ENCODE data around the gene FBXW11.
"Not testable (repeated sequence)": the region's sequence is repeated elsewhere in the genome, so short reads cannot be mapped to it uniquely, and the experiment has no call there.

Gene FBXW11

DNA sequence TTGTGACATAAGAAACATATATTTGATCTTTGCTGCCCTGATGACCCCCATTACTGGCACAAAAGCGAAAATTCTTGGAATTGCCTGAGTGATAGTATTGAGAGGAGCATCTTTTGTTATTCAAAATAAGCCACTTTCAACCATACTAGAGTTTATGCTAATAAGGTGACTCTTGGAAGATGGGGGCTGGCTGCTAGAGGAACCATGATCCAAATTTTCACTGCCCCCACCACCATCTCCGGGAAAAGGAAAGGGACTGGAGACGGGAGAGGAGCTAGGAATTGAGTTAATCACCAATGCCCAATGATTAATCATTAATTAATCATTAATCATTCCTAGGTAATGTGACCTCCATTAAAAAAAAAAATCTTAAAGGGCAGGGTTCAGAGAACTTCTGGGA lies 25.6 kb downstream of the FBXW11 start:
- no peak for DNase-seq

DNA sequence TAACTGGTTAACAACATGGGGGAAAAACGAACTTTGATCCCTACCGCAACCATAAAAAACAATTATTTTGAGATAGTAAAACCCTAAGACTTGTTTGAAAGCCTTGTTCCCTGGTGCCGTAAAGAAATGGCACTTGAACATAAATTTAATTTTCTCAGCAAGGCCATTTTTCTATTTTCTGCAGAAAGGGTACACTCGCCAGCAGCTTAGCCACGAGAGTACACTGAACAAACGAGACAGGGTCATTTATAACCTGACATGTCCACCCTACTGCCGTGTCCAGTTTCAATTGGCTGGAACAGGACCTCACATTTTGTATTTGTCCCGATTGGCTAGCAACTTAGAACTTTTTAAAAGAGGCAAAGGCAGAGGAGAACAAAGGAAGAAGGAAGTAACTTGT lies 26.8 kb downstream of the FBXW11 start:
- DNase-seq, result no peak

DNA sequence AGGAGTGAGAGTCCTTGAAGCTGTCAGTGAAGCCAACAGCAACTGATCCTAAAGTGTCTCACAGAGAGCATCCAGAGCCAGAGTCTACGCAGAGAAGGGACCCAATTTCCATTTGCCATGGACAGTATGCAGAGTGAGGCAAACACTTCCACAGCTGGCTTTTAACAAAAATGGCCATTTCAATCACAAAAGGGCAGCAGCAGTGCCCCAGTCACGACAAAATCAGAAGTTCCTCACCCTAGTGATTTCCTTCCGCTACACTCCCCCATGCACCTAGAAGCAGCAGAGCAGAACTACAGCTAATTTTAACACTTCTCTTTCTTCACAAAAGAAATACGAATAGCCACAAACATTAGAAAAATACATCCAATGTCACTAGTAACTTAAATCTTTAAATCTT lies 27.9 kb downstream of the FBXW11 start:
- no peak for DNase-seq

DNA sequence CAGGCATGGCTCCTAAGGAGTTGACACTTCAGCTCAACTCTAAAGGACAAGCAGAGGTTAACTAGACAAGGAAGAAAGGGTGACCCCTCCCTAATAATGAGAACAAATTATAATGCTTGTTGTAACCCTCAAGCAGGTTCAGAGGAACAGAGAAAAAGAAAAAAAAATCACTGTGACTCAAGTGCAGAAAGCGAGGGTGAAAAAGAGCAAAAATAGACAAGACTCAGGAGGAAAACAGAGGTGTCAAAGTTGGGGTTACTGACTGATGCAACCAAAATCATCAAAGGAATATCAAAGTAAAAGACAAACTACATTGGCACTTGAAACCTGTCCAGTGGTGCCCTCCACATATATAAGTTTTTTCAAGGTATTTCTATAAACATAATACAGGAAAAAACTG lies 28.4 kb downstream of the FBXW11 start:
- DNase-seq, result no peak

DNA sequence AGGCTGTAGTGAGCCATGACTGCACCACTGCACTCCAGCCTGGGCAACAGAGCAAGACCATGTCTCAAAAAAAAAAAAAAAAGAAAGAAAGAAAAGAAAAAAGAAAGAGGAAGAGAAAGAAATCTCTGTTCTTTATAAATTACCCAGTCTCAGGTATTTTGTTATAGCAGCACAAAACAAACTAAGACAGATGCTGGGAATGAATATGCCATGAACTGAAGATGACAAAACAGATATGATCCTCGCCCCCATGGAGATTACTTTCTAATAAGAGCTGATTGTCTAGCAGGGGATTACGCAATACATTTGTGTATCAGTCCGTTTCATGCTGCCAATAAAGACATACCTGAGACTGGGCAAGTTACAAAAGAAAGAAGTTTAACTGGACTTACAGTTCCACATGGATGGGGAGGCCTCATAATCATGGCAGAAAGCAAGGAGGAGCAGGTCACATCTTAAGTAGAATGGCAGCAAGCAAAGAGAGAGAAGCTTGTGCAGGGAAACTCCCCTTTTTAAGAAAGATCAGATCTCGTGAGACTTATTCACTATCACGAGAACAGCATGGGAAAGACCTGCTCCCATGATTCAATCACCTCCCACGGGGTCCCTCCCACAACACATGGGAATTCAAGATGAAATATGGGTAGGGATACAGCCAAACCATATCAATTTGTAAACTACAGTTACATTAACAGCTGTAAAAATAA lies 29.0 kb downstream of the FBXW11 start:
- not testable (repeated sequence) for DNase-seq

DNA sequence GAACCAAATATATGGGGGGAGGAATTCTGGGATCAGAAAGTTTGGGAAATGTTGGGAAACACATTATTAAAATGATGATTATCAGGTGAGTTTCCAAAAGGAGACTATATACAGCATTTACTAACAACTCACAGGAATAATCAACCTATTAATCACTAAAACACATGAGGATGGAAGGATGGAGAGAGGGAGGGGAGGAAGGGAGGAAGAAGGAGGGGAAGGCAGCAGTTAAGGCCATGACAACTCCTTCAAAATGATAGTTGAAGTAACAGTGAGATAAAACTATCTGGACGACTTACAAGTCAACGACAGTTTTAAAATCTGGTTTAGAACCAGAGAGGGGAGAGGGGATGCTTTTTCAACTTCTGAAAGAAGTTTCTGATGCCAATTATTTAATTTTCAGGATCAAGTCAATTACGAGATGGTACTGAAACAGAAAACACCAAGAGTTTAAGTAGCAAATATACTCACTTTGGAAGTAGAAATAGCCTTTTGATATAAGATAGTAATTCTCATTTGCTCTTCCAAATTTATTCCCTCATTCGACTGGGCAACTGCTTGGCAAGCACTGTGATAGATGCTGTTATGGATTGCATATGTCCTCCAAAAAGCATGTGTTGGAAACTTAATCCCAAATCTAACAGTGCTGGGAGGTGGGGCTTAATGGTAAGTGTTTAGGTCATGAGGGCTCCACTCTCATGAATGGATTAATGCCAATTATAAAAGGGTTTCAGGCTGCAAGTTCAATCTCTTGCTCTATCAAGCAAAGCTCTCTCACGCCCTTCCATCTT lies 30.4 kb downstream of the FBXW11 start:
- no peak for DNase-seq

DNA sequence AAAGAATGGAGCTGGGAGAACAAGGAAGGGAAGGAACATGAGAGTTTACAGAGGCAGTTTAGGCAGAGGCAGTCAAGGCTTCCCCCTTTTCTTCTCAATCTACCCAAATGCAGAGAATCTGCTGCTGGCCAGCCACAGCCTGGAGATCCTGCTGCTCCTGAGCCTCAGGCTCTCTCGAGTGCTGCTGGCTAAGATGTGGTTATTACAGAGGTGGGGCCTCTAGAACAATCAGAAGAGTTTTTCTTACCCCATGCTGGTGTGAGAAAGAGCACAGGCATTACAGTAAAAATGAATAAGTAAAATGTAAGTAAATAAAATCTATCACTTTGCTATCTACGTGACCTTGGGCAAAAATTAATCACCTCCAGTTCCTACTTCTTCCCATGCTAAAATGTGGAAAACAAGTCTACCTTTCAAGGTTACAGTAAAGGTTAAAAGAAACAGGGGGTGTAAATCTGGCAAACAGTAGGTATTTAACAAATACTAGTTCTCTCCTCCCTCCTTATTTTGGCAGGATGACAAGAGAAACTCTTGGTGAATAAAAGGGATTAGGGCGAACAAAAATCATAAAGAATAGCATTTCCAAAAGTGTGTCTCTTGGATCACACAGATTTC lies 31.1 kb downstream of the FBXW11 start:
- DNase-seq, result no peak

DNA sequence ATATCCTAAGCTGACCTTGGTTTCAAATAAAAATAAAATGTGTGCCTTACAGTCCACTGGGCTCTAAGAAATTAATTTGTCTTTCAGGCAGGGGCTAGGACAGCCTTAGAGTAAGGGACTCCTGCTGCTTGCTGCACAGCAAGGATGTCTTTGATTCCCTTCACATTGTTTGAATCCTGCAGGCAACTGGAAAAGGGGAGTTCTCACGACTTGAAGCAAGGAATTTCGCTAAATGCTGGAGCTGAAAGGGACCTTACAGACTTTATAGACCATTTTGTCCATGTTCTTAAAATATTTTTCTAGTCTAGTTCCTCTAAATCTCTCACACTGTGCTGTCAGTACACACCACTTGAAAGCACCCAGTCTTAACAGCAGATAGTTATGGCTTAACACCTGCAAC lies 35.6 kb downstream of the FBXW11 start:
- DNase-seq, result no peak

DNA sequence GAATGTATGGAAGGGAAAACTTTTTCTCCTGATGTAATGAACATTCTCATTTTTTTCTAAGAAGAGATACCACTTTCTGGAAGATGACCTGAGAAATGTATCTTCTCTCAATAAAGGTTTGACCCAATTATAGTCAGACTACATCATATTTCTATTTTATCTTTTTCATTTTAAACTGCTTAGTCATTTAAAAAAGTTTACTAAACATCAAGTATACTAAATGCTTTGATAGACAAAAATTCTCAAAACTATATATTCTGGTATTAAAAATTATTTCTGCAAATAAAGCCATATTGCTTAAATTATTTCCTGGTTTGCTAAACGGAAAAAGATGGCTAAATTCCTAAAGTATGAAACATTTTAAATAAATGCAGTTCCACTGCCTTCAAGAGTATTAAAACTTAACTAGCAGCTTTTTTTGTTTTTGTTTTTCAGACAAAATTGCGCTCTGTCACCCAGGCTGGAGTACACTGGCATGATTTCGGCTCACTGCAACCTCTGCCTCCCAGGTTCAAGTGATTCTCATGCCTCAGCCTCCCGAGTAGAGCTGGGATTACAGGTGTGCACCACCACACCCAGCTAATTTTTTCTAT lies 37.1 kb downstream of the FBXW11 start:
- no peak for DNase-seq

DNA sequence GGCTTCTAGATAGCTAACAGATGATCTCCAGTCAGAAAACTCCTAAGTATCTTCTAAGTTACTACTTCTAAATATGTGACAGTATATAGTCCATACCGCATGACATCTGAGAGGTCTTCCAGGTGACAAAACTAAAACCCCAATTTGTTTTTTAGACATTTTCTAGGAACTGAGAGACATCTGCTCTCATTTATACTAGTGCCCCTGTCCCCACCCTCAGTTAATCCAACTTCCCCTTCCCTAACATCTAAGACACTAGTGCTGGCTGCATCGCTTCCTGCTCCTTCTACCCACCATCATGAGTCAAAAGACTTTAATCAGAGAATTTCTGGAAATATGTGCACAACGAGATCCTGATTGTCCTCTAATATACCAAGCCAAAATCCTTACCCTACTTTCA lies 37.9 kb downstream of the FBXW11 start:
- DNase-seq, result no peak

DNA sequence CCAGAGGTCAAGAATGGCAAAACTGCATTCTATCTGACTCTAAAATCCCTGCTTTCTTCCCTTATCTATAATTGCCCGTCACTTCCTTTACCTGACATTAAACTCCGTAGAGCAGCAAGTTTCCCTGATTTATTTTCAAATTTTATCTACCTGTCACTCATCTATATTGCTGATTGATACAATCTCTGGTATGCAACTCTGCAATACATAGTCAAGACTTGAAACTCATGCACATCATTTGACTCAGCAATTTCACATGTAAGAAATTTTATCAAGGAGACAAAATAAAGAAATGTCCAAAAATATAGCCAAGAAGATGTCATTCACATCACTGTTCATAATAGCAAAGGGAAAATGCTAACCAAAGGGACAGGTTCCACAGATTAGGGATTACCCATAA lies 39.5 kb downstream of the FBXW11 start:
- DNase-seq, result no peak

DNA sequence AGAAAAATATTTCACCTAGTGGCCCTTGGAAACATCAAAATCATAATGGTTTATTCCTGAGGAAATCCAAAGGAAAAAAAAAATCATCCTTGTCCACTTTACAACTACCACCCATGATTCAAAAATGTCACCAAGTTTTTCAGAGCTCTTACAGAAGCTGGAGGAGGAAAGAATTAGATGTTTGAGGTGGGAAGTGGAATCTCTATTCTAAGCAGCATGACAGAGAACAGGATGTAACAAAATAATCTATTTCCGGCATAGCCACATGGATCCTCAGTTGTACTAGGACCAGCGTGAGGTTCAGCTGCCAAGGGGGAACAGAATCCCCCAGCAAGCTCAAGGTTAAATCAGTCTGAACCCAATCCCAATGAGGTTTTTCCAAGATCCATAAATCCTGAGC lies 40.2 kb downstream of the FBXW11 start:
- DNase-seq, result no peak

DNA sequence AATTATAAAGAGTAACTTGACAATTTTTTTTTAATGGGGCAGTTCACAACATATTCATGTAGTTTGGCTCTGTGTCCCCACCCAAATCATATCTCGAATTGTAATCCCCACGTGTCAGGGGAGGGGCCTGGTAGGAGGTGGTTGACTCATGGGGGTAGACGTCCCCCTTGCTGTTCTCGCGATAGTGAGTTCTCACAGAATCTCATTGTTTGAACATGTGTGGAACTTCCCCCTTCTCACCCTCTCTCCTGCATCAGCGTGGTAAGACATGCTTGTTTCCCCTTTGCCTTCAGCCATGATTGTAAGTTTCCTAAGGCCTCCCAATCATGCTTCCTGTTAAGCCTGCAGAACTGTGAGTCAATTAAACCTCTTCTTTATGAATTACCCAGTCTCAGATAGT lies 40.7 kb downstream of the FBXW11 start:
- peak; percentile 15 to 36 for DNase-seq

DNA sequence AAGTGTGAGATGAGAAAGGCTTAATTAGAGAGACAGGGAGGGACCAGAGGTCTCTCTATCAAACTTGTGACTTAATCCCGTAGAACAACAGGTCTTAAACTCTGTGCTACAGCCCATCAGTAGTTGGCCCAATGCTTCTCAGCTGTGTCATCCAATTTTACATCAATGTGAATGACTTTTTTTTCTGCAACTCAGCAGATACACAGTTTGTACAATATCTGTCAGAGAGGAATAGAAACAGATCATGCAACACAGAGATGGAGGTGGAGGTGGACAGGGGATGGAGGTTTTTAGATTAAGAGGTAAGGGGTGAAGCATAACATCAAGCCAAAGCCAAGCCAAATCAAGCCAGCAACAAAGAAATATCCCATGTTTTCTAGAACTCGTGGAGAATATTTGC lies 43.0 kb downstream of the FBXW11 start:
- no peak for DNase-seq

DNA sequence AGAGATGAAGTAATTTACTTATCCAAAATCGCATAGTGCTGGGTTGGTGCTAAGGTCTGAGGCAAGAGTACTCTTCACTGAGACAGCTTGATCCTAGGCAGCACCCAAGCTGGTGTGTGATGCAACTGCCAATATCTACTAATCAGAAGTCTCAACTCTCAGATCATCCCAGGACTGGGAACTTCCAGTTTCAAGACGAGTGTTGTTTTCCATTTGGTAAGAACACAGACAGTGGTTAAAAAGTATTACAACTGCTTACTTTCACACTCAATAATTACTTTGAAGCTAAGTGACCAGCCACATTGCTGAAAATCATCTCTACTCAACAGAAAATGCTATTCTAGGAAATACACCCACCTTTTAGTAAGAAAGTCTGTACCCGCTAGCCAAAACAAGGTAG lies 45.3 kb downstream of the FBXW11 start:
- DNase-seq, result peak in 1 of 2 donors; percentile 21

DNA sequence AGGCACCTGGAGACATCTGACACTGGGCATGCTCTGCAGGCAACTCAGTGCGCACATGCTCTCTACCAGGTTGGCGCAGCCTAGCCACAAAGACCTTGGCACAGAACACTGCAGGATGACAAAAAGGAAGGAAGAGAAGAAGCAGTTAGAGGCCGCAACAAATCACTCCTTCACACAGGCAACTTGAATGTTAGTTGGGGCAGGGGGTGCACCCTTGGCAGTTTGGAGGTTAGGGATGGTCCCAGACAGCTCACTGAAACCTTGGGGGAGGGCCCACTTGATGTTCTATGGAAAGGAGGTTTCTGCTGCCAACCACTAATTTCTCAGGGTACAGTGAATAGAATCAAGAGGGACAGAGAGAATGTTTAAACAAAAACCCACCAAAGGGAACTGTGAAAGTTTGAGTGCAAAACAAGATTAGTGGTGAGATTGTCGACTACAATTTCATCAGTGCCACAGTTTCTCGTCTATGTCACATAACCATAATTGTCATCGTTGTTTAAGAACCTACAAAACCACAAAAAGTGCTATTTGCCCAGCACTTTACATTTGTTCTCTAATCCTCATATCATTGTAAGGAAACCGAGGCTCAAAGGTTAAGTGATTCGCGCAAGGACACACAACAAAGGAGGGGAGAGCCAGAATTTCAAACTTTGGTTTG lies 48.7 kb downstream of the FBXW11 start:
- DNase-seq, result no peak

DNA sequence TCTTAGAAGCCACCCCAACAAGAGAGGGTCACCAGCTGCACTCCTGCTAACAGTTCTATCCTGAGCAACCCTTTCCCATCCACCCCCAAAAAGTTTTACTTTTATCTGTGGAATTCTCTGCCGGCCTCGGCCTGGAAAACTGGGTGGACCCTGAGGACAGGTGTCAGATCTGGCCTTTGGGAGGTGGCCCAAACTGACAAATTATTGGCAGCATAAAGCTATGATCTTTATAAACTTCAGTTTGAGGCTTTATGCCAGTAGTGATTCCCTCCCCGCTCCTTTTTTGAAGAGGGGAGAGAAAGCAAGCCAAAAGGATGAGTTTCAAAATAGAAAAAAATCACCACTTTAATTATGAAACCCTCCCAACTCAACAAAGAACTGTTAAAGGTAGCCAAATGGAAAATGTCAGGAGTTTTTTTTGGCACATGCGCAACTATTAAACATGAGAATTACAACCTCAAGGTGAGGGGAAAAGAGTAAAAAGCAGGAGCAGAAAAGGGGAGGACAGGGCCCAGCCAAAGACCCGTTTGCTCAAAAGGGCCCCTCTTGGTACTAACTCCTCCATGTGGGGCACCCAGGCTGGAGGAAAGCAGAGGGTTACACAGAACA lies 49.4 kb downstream of the FBXW11 start:
- no peak for DNase-seq

DNA sequence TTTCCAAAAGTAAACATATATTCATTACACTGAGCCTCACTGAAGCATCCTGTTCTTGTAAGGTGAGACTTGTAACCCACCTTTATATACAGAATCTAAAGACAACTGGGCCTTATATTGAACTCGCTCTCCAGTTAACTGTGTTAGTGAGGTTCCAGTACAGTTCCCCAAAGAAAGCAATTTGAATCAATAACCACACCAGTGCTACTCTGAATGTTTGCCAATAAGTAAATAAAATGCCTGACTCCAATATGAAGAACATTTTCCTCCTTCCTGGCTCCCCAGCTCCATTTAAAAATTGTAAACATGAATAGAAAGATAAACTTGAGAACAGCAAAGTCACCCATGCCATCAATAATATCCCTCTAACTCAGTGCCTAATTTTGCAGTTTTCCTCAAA lies 50.1 kb downstream of the FBXW11 start:
- DNase-seq, result no peak

DNA sequence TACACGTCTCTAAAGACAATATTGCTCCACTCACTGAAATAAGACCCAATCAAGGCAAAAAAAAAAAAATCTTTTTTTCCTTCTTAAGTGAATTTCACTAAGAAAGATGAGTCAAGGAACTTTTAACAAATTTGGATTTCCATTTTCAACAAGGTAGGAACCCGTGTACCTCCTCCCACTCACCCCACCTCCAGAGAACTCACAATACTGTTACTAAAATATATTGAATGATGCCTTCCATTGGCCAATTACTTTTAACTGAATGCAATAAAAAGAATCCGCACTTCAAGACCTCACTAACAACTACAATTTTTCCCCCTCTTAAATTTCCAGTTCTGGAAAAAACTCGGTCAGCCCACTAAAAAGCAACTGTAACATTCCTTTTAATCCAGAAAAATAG lies 50.7 kb downstream of the FBXW11 start:
- DNase-seq, result no peak

DNA sequence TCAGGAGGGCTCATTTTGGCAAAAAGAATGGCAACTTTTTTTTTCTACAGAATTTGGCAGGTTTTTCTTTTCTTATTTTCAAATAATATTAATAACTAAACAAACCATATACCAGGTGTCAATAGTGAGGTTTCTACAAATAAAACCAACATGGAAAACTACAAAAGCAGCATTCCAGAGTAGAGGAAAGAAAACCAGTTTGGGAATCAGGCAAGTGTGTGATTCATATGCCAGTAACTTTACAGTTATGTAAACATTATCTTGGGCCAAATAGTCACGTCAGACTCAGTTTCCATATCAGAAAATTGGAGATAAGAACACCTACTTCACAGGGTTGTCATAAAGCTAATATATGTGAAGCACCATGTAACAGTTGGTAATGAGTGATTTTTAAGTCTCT lies 51.7 kb downstream of the FBXW11 start:
- DNase-seq, result no peak

DNA sequence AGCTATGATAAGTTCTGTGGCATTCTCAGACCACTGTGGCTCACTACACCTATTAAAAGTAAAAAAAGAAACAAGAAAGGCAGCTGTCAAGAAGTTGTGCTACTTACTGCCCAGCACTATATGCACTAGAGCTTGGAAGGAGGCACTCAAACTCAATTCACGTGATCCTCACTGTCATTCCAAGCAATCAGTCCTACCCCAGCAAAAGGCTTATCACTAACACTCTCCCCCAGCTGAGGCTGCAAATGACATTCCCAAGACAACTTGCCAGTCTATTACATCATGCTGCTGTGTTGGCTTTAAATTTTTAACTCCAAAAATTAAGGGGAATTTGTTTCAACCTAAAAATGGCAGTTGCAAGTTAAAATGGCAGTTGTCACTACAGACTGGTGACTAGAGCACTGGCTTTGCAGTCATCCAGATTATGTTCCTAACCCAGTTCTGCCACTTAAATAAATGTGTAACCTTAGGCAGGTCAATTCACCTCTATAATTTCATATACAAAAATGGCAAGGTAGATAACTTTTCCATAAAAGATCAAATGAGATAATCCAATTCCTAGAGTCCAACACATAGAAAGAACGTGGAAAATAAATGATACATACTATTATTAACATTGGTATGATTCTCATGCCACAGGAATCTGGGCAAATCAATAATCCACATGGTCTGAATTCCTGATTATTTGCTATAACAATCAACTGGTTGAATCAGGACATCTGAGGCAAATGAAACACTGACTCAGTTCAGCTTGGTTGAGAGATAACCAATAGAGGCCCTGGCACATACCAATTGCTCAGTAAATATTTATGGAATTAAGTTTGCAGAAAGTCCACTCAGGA lies 52.4 kb downstream of the FBXW11 start:
- DNase-seq, result no peak

DNA sequence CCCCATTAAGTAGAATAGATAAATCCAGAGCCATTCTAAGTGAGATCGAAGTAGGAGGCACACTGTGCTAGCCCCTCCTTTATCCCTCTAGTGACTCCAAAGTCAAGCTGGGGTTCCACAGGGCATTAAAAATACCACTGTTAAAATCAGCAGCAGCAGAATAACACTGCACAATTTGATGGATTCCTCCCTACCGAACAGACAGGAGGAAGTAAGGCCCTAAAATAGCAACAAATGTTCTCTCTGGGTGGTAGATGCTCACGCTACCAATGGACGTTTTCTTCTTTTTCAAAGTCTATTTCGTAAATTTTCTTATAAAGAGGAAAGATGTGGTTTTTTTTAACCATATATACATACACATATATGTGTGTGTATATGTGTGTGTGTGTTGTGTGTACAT lies 54.4 kb downstream of the FBXW11 start:
- DNase-seq, result no peak
